Natural killer cell (primary cell): ENCODE data around the gene STAC2. TPM values are rescaled to one million over a fixed set of nuclear protein-coding genes. Genes with fewer than 3 reads are reported as not detected.

Experiments used
- ATAC-seq, 3 donors: fragments of 150-1000 bp in 2 of 3; fragments of 200-7000 bp in 1 of 3; cut with Tn5 transposase; 1 replicate in 1 of 3; 2 replicates in 2 of 3; pipeline ENCODE4 v1.10.0; 2021; ENCODE audit warnings: mild to moderate bottlenecking in 2 of 3, moderate library complexity in 2 of 3
- DNase-seq, 2 donors: peaks; one replicate each; pipeline versions ENCODE4 v3.0.0 to v3.0.0-alpha.2; 2013 to 2021; ENCODE audit warnings: mixed read lengths in 1 of 2
- H3K27ac ChIP-seq: one replicate; pipeline ENCODE4 v1.5.1; 2013; ENCODE audit warnings: mild to moderate bottlenecking, low read length
- H3K27me3 ChIP-seq: one replicate; pipeline ENCODE4 v1.6.1; 2013; ENCODE audit warnings: low read length; ENCODE audit not compliant: control insufficient read depth, insufficient read depth
- H3K36me3 ChIP-seq: one replicate; pipeline ENCODE4 v1.6.1; 2013; ENCODE audit warnings: low read length; ENCODE audit not compliant: control insufficient read depth, insufficient read depth
- H3K4me1 ChIP-seq: one replicate; pipeline ENCODE4 v1.6.1; 2013; ENCODE audit warnings: low read length; ENCODE audit not compliant: control insufficient read depth, insufficient read depth
- H3K4me3 ChIP-seq: one replicate; pipeline ENCODE4 v1.5.1; 2013; ENCODE audit warnings: low read length
- H3K9me3 ChIP-seq: one replicate; pipeline ENCODE4 v1.6.1; 2013; ENCODE audit warnings: low read length; ENCODE audit not compliant: control insufficient read depth, insufficient read depth
- H3K27ac Mint-ChIP-seq, 2 donors: one replicate each; pipeline ENCODE4 v1.8.0; 2022; ENCODE audit warnings: mild to moderate bottlenecking in 2 of 2, mixed read lengths in 2 of 2, moderate library complexity in 1 of 2
- H3K27me3 Mint-ChIP-seq, 2 donors: one replicate each; pipeline ENCODE4 v1.8.0; 2022; ENCODE audit warnings: low read depth in 2 of 2, mixed read lengths in 2 of 2
- H3K36me3 Mint-ChIP-seq: one replicate; pipeline ENCODE4 v1.8.0; 2022; ENCODE audit warnings: mixed read lengths
- H3K4me1 Mint-ChIP-seq, 2 donors: one replicate each; pipeline ENCODE4 v1.8.0; 2022; ENCODE audit warnings: mixed read lengths in 2 of 2
- H3K4me3 Mint-ChIP-seq: one replicate; pipeline ENCODE4 v1.8.0; 2022; ENCODE audit warnings: mild to moderate bottlenecking, moderate library complexity, mixed read lengths
- H3K9me3 Mint-ChIP-seq, 2 donors: one replicate each; pipeline ENCODE4 v1.8.0; 2022; ENCODE audit warnings: mixed read lengths in 2 of 2
- WGBS: methylation state at CpG from one replicate; pipeline ENCODE4 v1.1.7; 2013; ENCODE audit warnings: missing lambda C conversion rate; ENCODE audit not compliant: insufficient coverage; 5-methylcytosine and 5-hydroxymethylcytosine counted together
- intact Hi-C: fragments of 100-400 bp; cut with micrococcal nuclease; formaldehyde crosslinking; loops from one replicate; pipeline ENCODE4 v1.14.2; 2022
- total RNA-seq, 4 donors: library from RNA; stranded (reverse); fragments of 120-200 nt in 1 of 4; gene quantifications; one replicate each; pipeline versions ENCODE4 v1.2.3 to v1.2.4, GENCODE V29; 2013 to 2022
- TF ChIP-seq, protein P1 (sequence below): fragments of 200-600 bp; IDR thresholded peaks from one replicate; pipeline ENCODE4 v1.8.0; 2022; ENCODE audit warnings: antibody characterized with exemption

STAC2 gene
- total RNA-seq, 3 donors from 2014 or later (not counting 1 experiment from before 2014, with no cell fraction given) = not detected

DNA sequence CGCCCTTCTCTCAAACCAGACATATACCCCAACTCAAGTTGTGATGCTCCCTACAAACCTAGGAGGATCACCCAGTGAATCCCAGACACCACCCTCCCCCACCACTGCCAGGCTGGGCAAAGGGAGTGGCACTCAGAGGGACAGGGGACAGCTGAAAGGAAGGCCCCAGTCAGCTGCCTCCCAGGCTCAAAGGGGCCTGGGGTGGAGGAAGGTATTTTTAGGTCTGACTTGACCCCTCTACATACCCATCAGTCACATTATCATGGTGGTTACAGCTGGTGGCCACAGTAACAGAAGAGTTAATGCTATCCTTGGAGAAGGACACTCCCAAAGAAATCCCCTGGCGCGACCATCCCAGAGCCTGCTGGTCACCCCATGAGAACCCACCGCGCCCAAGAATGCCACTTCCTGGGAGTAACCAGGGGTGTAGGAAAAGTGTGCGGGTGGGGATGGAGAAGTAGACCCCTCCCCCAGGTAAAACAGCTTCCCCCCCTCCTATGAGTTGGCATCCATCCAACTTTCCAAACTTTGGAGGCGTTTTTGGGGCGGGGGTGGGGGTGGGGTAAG lies 29.4 kb downstream of the STAC2 start:
- Mint-ChIP-seq H3K9me3 (no peaks in the 10 kb centered on the region), H3K4me3 (peak overlapping the region; percentile 68), H3K27ac (peak overlapping the region; percentile 72 to 98), H3K36me3 (no peaks in the 10 kb centered on the region), H3K4me1 (peaks cover 35 to 64% of the 10 kb centered on the region in 2 donors), H3K27me3 (no peaks in the 10 kb centered on the region)
- no peaks in the 10 kb centered on the region for H3K27me3 ChIP-seq
- H3K36me3 ChIP-seq = peaks cover 12% of the 10 kb centered on the region
- TF ChIP-seq, protein P1, sequence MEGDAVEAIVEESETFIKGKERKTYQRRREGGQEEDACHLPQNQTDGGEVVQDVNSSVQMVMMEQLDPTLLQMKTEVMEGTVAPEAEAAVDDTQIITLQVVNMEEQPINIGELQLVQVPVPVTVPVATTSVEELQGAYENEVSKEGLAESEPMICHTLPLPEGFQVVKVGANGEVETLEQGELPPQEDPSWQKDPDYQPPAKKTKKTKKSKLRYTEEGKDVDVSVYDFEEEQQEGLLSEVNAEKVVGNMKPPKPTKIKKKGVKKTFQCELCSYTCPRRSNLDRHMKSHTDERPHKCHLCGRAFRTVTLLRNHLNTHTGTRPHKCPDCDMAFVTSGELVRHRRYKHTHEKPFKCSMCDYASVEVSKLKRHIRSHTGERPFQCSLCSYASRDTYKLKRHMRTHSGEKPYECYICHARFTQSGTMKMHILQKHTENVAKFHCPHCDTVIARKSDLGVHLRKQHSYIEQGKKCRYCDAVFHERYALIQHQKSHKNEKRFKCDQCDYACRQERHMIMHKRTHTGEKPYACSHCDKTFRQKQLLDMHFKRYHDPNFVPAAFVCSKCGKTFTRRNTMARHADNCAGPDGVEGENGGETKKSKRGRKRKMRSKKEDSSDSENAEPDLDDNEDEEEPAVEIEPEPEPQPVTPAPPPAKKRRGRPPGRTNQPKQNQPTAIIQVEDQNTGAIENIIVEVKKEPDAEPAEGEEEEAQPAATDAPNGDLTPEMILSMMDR = no peak
- no peaks in the 10 kb centered on the region for H3K9me3 ChIP-seq
- peak overlapping the region; percentile 9 for H3K4me3 ChIP-seq
- ATAC-seq = no peak
- H3K4me1 ChIP-seq = peaks cover 54% of the 10 kb centered on the region
- whole genome bisulfite sequencing = 64% methylated on average over 2 of the region's 8 CpGs
- H3K27ac ChIP-seq = peak overlapping the region; percentile 39
- no peak for DNase-seq
- intact Hi-C loops = no loop called here

DNA sequence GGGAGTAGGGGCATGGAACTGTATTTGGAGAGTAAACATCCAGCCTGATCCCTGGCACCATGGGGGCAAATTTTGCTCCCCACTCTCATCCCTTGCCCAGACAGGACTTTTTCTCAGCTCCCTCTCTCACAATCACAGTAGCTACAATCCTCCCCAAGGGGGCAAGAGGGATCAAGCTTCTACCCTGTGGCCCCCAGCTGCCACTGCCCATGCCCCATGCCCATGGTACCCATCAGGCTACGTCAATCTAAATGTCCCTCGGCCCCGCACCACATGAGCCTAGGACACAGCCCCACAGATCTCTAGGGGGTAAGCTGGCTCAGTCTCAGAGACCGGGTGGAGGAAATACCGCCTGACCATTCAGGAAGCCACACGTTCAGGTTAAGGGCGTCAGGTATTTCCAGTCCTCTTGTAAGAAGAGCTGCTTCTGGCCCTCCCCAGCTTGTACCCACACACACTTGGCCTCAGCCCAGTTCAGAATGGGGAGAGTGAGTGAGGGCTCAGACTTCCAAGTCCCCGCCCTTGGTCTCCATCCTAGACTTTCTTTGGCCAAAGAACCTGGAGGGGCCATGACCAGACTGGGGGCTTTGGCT lies 30.1 kb downstream of the STAC2 start:
- Mint-ChIP-seq H3K36me3 (no peaks in the 10 kb centered on the region), H3K27me3 (no peaks in the 10 kb centered on the region), H3K9me3 (no peaks in the 10 kb centered on the region), H3K27ac (peak overlapping the region; percentile 72 to 84), H3K4me1 (peaks cover 28 to 57% of the 10 kb centered on the region in 2 donors), H3K4me3 (peak overlapping the region; percentile 68)
- Histone ChIP-seq H3K9me3 (no peaks in the 10 kb centered on the region), H3K4me1 (peaks cover 48% of the 10 kb centered on the region), H3K27ac (peak overlapping the region; percentile 39), H3K4me3 (no peak overlapping the region), H3K27me3 (no peaks in the 10 kb centered on the region), H3K36me3 (peaks cover 12% of the 10 kb centered on the region)
- peak in 1 of 3 donors; percentile 10 for ATAC-seq
- intact Hi-C loops = no loop called here
- TF ChIP-seq, protein P1 = no peak
- WGBS = 18% methylated on average over 8 of the region's 8 CpGs
- peak in 1 of 2 donors; percentile 57 for DNase-seq

DNA sequence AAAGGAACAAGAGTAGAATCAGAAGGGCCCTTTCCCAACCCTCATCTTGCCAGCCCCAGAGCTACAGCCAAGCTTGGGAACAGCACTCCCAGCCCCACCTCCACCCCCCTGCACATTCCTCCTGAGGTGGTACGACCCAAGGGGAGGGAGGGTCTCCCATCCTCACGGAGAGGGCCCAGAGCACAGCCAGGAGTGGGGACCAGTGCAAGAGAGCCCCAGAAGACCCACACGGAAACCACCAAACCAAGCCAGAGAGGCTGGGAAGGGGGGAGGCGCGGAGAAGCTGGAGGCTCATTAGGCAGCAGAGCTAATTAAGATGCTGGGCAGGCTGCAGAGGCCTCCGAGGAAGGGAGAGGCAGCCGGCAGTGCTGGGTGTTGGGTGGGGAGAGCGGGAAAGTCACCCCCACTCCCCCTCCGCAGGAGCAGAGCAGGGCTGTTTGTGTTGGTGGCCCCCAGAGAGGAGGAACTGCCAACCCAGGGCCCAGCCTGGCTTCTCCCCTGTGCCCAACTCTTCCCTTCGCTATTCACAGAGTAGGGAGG lies 30.7 kb downstream of the STAC2 start:
- intact Hi-C loops = no loop called here
- no peak for DNase-seq

More for the DNA sequence above, 30.7 kb downstream of the STAC2 start:
- H3K27me3 ChIP-seq = no peaks in the 10 kb centered on the region
- peaks cover 12% of the 10 kb centered on the region for H3K36me3 ChIP-seq
- ATAC-seq = no peak
- H3K4me3 Mint-ChIP-seq = peak overlapping the region; percentile 68
- TF ChIP-seq, protein P1 = no peak
- H3K36me3 Mint-ChIP-seq = no peaks in the 10 kb centered on the region
- no peak overlapping the region for H3K27ac ChIP-seq
- no peaks in the 10 kb centered on the region for H3K9me3 Mint-ChIP-seq
- peaks cover 22 to 51% of the 10 kb centered on the region in 2 donors for H3K4me1 Mint-ChIP-seq
- H3K27me3 Mint-ChIP-seq = no peaks in the 10 kb centered on the region
- no peaks in the 10 kb centered on the region for H3K9me3 ChIP-seq
- H3K27ac Mint-ChIP-seq = peak overlapping the region; percentile 72 to 84
- 90% methylated on average over 9 of the region's 10 CpGs for WGBS
- H3K4me1 ChIP-seq = peaks cover 46% of the 10 kb centered on the region
- H3K4me3 ChIP-seq = no peak overlapping the region
